ENCODE results near the gene PNLDC1.

PNLDC1 gene, protein sequence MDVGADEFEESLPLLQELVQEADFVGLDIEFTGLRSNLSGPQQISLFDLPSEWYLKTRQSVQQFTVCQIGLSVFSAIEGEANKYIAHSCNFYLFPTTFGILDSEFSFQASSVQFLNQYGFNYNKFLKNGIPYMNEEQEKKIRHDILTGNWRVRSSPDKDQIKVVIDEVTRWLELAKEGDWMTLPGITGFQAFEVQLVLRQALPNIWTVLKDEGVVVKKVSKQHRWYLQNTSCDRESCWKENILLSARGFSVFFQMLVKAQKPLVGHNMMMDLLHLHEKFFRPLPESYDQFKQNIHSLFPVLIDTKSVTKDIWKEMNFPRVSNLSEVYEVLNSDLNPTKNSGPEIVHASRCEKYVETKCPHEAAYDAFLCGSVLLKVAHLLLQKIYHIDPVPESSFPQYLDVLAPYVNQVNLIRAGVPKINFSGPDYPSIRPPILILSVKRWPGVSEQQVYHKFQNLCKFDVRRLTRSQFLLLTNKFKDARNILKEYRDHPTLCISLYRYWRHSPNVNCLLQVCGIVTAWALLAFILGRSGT

DNA sequence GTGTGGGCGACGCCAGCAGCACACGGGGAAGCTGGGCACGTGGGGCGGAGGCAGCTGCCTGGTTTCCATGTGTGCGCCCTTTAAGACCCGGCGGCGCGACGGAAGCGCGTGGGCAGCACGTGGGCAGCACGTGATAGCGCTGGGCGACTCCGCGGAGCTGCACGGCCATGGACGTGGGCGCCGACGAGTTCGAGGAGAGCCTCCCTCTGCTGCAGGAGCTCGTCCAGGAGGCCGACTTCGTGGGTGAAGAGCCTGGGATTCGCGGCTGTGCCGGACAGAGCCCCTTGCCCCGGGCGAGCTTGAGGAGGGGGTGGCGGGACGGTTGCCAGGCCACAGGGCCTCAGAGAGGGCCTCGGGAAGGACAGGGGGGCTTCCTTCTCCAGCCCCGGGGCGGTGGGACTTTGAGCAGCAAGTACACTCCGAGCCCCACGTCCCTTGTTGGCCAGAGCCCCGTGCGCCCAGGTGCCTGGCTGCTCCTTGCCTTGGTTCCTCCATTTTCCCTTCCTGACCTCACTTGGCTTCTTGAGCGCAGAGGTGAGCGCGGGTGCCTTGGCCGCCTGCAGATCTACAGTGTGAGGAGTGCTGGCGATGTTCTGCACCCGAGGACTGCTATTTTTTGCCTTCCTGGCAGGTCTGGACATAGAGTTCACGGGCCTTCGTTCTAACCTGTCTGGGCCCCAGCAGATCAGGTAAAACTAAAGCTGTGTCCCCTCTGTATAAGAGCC lies at the start of gene PNLDC1:
PNLDC1 (plus strand) TSS at position 136 of the 725 bp plus-strand sequence; CDS start at position 168, 32 bp downstream.
- no peak for DNase-seq

- DNase-seq: no peak
Observed at GRCh38 chr6:159751448-159751847, 48.6 kb upstream of the PNLDC1 start.

- DNase-seq: no peak
Observed at GRCh38 chr6:159753081-159753872, 46.8 kb upstream of the PNLDC1 start.

DNA sequence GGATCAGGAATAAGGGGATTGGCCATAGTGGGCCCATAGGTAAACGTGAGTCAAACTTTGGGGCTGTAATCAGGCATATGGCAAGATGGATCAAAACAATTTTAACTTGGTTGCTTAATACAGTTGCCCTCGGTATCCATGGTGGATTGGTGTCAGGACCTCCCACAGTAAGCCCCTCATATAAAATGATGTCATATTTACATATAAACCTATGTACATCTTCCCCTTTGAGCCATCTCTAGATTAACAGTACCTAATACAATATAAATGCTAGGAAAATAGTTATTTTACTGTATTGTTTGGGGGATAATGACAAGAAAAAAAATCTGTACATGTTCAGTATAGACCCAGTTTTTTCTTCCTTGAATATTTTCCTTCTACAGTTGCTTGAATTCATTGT lies 45.7 kb upstream of the PNLDC1 start:
- DNase-seq: no peak

DNA sequence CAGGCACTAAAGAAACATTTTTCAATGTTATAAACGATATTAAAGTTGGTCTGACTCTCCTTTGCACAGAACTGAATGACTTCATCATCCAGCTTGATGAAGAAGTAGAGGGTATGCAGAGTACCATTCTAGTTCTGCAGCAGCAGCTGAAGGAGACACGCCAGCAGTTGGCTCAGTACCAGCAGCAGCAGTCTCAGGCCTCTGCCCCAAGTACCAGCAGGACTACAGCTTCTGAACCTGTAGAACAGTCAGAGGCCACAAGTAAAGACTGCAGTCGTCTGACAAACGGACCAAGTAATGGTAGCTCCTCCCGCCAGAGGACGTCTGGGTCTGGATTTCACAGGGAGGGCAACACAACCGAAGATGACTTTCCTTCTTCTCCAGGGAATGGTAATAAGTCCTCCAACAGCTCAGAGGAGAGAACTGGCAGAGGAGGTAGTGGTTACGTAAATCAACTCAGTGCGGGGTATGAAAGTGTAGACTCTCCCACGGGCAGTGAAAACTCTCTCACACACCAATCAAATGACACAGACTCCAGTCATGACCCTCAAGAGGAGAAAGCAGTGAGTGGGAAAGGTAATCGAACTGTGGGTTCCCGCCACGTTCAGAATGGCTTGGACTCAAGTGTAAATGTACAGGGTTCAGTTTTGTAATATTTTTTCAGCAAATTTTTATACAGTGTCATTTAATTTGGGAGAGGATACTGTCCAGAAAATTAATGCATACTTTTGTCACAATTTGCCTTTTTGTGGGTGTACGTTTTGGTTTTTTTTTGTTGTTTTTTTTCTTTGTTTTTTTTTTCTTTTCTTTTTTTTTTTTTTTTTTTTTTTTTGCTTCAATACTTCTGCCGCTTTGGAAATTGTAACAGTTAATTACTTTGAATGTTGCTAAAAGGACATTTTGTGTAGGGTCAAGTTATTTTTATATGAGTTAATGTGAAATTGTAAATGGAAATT lies 44.8 kb upstream of the PNLDC1 start:
- DNase-seq: no peak

GRCh38 chr6:159756508-159756907 lies 43.6 kb upstream of the PNLDC1 start:
- DNase-seq: no peak

- no peak for DNase-seq
Observed at GRCh38 chr6:159758031-159759001, 41.8 kb upstream of the PNLDC1 start.

- DNase-seq: no peak
Observed at GRCh38 chr6:159759645-159760044, 40.4 kb upstream of the PNLDC1 start.

- no peak for DNase-seq
Observed at GRCh38 chr6:159760602-159761057, 39.4 kb upstream of the PNLDC1 start.

DNA sequence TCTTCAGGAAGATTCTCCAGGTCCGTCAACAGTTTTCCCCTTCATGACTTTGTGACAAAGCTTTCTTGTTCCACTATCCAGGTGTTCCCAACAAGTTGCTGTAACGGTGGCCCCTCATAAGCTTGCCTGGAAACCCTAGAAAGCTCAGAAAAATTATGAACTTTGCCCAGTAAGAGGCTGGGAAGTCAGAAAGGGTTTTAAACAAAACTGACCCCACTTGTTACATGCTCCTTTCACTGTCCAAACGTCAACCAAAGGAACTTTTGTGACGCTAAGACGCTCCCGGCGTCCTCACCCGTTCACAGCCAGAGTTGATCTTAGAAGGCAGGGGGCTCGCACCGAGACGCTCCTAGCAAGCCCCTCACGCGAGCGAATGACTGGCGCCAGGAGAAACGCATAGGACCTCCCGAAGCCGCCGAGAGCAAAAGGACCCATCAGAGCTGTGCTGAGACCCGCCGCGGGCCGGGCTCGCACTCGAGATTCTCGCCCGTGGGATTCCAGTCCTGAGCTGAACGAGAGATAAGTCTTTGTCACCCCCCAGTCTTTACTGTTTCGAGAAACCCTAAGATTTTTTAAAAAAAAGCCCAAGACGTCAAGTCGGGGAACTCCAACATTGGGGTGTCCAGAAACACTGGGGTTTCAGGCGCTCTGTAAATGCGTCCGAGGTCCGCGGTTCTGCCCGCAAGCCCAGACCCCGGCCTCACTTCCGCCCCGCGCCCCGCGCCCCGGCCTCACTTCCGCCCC lies 38.8 kb upstream of the PNLDC1 start:
- no peak for DNase-seq

- peak; percentile 97 for DNase-seq
Observed at GRCh38 chr6:159761873-159762680, 38.0 kb upstream of the PNLDC1 start, which contains the start of gene ACAT2. Gene ACAT2, plus strand, starts transcription at chr6:159762045. Its CDS starts 43 bp downstream, at chr6:159762088.

DNA sequence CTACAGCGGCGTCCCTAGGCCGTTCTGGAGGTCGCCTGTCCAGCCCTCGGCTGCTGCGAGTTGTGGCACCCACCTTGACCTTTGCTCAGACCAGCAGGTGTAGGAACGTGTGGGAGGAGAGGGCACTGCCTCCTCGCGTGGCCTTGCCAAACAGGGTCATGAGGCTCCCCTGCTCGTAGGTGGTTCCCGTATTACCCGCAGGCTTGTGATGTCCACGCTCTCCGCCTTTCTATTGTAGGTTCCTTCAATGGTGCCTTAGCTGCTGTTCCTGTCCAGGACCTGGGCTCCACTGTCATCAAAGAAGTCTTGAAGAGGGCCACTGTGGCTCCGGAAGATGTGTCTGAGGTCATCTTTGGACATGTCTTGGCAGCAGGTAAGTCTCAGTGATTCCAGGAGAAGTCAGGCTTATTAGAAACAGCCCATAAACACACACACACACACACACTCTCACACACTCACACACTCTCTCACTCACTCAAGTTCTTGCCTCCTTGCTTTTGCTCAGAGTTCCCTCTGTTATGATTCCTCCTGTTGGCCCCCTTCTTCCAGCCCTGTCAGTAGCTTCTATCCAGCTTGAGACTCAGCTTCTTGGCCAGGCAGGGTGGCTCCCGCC lies 37.3 kb upstream of the PNLDC1 start:
- no peak for DNase-seq

DNA sequence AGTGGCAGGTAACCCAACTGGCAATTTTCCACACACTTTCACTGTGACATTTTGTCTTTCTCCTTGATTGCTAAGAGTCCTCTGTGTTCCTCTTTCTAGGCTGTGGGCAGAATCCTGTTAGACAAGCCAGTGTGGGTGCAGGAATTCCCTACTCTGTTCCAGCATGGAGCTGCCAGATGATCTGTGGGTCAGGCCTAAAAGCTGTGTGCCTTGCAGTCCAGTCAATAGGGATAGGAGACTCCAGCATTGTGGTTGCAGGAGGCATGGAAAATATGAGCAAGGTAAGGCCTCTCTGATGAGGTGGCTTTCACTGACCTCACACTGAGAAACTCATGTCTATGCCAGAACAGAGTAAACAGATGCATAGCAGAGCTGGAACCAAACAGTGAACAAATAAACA lies 33.2 kb upstream of the PNLDC1 start:
- DNase-seq: no peak

GRCh38 chr6:159769470-159769869 lies 30.6 kb upstream of the PNLDC1 start:
- no peak for DNase-seq

GRCh38 chr6:159772196-159772595 lies 27.9 kb upstream of the PNLDC1 start:
- DNase-seq: no peak

DNA sequence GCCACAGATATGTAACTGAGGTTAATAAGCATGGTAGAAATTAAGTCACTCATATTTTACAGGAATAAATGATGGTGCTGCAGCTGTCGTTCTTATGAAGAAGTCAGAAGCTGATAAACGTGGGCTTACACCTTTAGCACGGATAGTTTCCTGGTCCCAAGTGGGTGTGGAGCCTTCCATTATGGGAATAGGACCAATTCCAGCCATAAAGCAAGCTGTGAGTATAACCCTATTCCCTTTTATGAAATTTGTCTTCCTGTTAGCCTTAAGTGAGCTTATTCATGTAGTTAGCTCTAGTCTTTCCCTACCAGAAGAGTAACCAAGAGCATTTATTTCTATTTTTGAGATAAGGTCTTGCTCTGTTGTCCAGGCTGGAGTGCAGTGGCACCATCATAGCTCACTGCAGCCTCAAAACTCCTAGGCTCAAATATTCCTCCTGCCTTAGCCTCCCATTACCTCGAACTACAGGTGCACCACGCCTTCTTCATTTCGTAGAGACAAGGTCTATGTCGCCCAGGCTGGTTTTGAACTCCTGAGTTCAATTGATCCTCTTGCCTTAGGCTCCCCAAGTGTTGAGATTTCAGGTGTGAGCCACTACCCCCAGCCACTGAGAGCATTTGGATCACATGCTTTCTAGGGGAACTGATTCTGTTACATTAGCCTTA lies 22.7 kb upstream of the PNLDC1 start:
- no peak for DNase-seq

- DNase-seq: no peak
Observed at GRCh38 chr6:159778131-159778530, 21.9 kb upstream of the PNLDC1 start.
